ELF-1 (cell line): ENCODE data around the gene SPATA17.

Source experiments
- DNase-seq: peaks from one replicate; pipeline ENCODE4 v3.0.0-alpha.2; 2016; ENCODE audit warnings: low read depth, low spot score

Gene SPATA17

GRCh38 chr1:217911908-217912307, 280.8 kb downstream of the SPATA17 start:
- no peak for DNase-seq

DNA sequence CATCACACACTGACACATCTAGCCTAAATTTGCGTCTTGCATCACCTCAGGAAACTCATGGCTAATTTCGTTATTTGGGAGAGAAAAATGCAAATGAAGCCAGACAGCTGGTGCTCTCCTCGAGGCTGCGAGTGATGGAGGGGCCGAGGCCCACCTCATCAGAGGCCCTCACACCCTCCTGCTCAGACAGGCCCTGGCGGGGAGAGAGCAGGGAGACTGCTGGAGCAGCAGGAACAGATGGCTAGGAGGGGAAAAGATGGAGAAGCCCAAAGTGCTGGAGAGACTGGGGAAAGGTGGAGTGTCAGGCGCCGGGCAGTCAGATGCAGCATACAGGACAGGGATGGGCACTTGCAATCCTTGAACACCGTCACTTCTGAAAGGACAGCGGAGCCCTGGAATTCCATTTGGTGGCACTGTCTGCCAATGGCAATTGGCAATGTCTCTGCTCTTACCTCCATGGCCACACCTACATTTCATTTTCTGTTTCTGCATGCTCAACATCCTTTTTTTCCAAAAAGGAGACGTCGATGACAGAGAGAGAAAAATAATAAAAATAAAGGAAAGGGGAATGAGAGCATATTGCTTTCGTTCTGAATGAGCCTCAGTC, 286.2 kb downstream of the SPATA17 start:
- DNase-seq = no peak

DNA sequence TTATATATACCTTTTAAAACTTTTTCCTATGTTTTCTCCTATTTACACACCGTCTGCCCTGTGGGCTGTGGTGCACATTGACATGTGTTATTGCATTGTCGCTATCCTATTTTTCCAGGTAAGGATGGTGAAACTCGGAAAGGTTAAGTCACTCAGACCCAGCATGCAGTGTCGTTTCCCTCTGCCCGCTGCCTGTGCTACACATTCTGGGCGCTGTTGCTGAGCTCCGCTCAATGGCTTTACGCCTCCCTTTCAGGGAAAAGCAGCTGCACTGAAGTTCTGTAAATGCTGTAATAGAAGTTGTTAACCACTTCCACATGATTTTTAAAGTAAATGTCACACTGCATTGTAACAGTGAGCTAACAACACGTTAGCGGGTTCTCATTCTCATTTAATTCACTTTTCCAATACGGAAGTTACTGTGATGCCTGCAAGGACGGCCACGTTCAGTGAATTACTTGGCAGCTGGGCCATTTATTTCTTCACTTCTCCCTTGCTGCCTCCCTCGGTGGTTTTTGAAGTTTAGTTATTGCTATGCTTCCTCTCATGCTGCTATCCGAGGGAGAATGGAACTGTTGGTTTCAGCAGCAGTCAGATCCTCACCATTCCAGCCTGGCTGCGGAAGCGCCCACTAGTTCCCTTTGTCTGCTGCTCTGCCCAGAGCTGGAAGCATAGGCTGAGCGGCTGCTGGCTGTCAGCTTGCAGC, 288.7 kb downstream of the SPATA17 start:
- DNase-seq = no peak
